ENCODE data around the gene OGFOD3.
"Not testable (repeated sequence)": the region's sequence is repeated elsewhere in the genome, so short reads cannot be mapped to it uniquely, and the experiment has no call there.

Gene OGFOD3

GRCh38 chr17:82424863-82425159, 6.4 kb upstream of the OGFOD3 start:
- ATAC-seq (no peak), DNase-seq (no peak)
- Mint-ChIP-seq H3K4me3 (no peak overlapping the region), H3K27ac (peak overlapping the region in 1 of 2 donors; percentile 88), H3K9me3 (no peaks in the 10 kb centered on the region), H3K4me1 (peaks cover 19% of the 10 kb centered on the region), H3K27me3 (no peaks in the 10 kb centered on the region)

GRCh38 chr17:82424001-82424862, 5.8 kb upstream of the OGFOD3 start:
- Mint-ChIP-seq H3K27me3 (no peaks in the 10 kb centered on the region), H3K9me3 (no peaks in the 10 kb centered on the region), H3K27ac (peak overlapping the region in 1 of 2 donors; percentile 88), H3K4me3 (no peak overlapping the region), H3K4me1 (peaks cover 18% of the 10 kb centered on the region)
- DNase-seq = peak; percentile 40 to 58
- ATAC-seq = peak; percentile 64

- no peaks in the 10 kb centered on the region for H3K9me3 Mint-ChIP-seq
- DNase-seq (no peak), ATAC-seq (no peak)
- no peaks in the 10 kb centered on the region for H3K27me3 Mint-ChIP-seq
- peak overlapping the region in 1 of 2 donors; percentile 46 for H3K27ac Mint-ChIP-seq
- peaks cover 32% of the 10 kb centered on the region for H3K4me1 Mint-ChIP-seq
- H3K4me3 Mint-ChIP-seq = peak overlapping the region; percentile 78 to 80
Measured at GRCh38 chr17:82419540-82419939, 1.2 kb upstream of the OGFOD3 start.

- Mint-ChIP-seq H3K27me3 (no peaks in the 10 kb centered on the region), H3K27ac (no peak overlapping the region), H3K9me3 (no peaks in the 10 kb centered on the region), H3K4me3 (no peak overlapping the region), H3K4me1 (peaks cover 34% of the 10 kb centered on the region)
- no peak for DNase-seq
- no peak for ATAC-seq
Measured at GRCh38 chr17:82416771-82417170, 1.6 kb downstream of the OGFOD3 start.

- H3K4me1 Mint-ChIP-seq = peaks cover 34% of the 10 kb centered on the region
- DNase-seq (no peak), ATAC-seq (no peak)
- no peaks in the 10 kb centered on the region for H3K27me3 Mint-ChIP-seq
- H3K9me3 Mint-ChIP-seq = no peaks in the 10 kb centered on the region
- H3K27ac Mint-ChIP-seq = no peak overlapping the region
- H3K4me3 Mint-ChIP-seq = no peak overlapping the region
Measured at GRCh38 chr17:82416264-82416663, 2.1 kb downstream of the OGFOD3 start.

GRCh38 chr17:82415786-82416185, 2.6 kb downstream of the OGFOD3 start:
- Mint-ChIP-seq H3K27me3 (no peaks in the 10 kb centered on the region), H3K4me1 (peaks cover 34% of the 10 kb centered on the region), H3K9me3 (no peaks in the 10 kb centered on the region), H3K4me3 (no peak overlapping the region), H3K27ac (no peak overlapping the region)
- DNase-seq (no peak), ATAC-seq (no peak)

- no peaks in the 10 kb centered on the region for H3K27me3 Mint-ChIP-seq
- no peak for ATAC-seq
- H3K4me1 Mint-ChIP-seq = peaks cover 34% of the 10 kb centered on the region
- no peak overlapping the region for H3K4me3 Mint-ChIP-seq
- DNase-seq = no peak
- H3K9me3 Mint-ChIP-seq = no peaks in the 10 kb centered on the region
- H3K27ac Mint-ChIP-seq = no peak overlapping the region
Measured at GRCh38 chr17:82415336-82415735, 3.0 kb downstream of the OGFOD3 start.

- peaks cover 28% of the 10 kb centered on the region for H3K4me1 Mint-ChIP-seq
- H3K27me3 Mint-ChIP-seq = no peaks in the 10 kb centered on the region
- DNase-seq (peak; percentile 72 to 76), ATAC-seq (peak; percentile 46)
- no peaks in the 10 kb centered on the region for H3K9me3 Mint-ChIP-seq
- no peak overlapping the region for H3K4me3 Mint-ChIP-seq
- H3K27ac Mint-ChIP-seq = peak overlapping the region in 1 of 2 donors; percentile 40
Measured at GRCh38 chr17:82414548-82415281, 3.7 kb downstream of the OGFOD3 start.

- ATAC-seq (no peak), DNase-seq (no peak)
- Mint-ChIP-seq H3K4me3 (peak overlapping the region in 1 of 2 donors; percentile 26), H3K4me1 (peaks cover 23% of the 10 kb centered on the region), H3K27me3 (no peaks in the 10 kb centered on the region), H3K27ac (no peak overlapping the region), H3K9me3 (no peaks in the 10 kb centered on the region)
Measured at GRCh38 chr17:82412535-82413520, 5.6 kb downstream of the OGFOD3 start.

- not testable (repeated sequence) for H3K9me3 Mint-ChIP-seq, H3K27me3 Mint-ChIP-seq, DNase-seq, ATAC-seq, H3K4me3 Mint-ChIP-seq, H3K27ac Mint-ChIP-seq
- H3K4me1 Mint-ChIP-seq = peaks cover 26% of the 10 kb centered on the region
Measured at GRCh38 chr17:82412081-82412480, 6.3 kb downstream of the OGFOD3 start.

- Mint-ChIP-seq H3K27me3 (no peaks in the 10 kb centered on the region), H3K9me3 (no peaks in the 10 kb centered on the region), H3K27ac (no peak overlapping the region), H3K4me3 (no peak overlapping the region), H3K4me1 (peaks cover 27% of the 10 kb centered on the region)
- no peak for ATAC-seq
- DNase-seq = no peak
Measured at GRCh38 chr17:82411396-82412053, 6.9 kb downstream of the OGFOD3 start.

GRCh38 chr17:82410014-82410716, 8.2 kb downstream of the OGFOD3 start:
- Mint-ChIP-seq H3K4me1 (peaks cover 20% of the 10 kb centered on the region), H3K27me3 (no peaks in the 10 kb centered on the region), H3K4me3 (no peak overlapping the region), H3K27ac (no peak overlapping the region), H3K9me3 (no peaks in the 10 kb centered on the region)
- DNase-seq = no peak
- ATAC-seq = no peak

GRCh38 chr17:82408938-82409318, 9.5 kb downstream of the OGFOD3 start:
- Mint-ChIP-seq H3K4me1 (peaks cover 10% of the 10 kb centered on the region), H3K27ac (no peak overlapping the region), H3K27me3 (no peaks in the 10 kb centered on the region), H3K9me3 (no peaks in the 10 kb centered on the region), H3K4me3 (peak overlapping the region in 1 of 2 donors; percentile 17)
- DNase-seq (no peak), ATAC-seq (no peak)

- H3K4me3 Mint-ChIP-seq = no peak overlapping the region
- no peaks in the 10 kb centered on the region for H3K9me3 Mint-ChIP-seq
- H3K27ac Mint-ChIP-seq = no peak overlapping the region
- ATAC-seq (no peak), DNase-seq (no peak)
- H3K27me3 Mint-ChIP-seq = no peaks in the 10 kb centered on the region
- H3K4me1 Mint-ChIP-seq = peaks cover 10% of the 10 kb centered on the region
Measured at GRCh38 chr17:82408288-82408937, 10.0 kb downstream of the OGFOD3 start.

All from stimulated activated naive CD8-positive, alpha-beta T cell treated with anti-CD3 and anti-CD28 coated beads, Interleukin-15, amount 100 ng/mL, for 72 hours (primary cell).